CD4-positive, CD25-positive, alpha-beta regulatory T cell (primary cell): ENCODE data around the gene MYBBP1A. TPM values are rescaled to one million over a fixed set of nuclear protein-coding genes. Genes with fewer than 3 reads are reported as not detected.

Experiments used
- ATAC-seq, 2 donors: fragments of 150-1000 bp; cut with Tn5 transposase; one replicate each; pipeline ENCODE4 v1.10.0; 2021; ENCODE audit warnings: low read depth in 2 of 2, moderate number of reproducible peaks in 2 of 2, moderate library complexity in 1 of 2
- DNase-seq, 3 donors: peaks; one replicate each; pipeline versions ENCODE4 v3.0.0 to v3.0.0-alpha.2; 2012 to 2022; ENCODE audit warnings: mixed read lengths in 1 of 3
- H3K27ac ChIP-seq: one replicate; pipeline ENCODE4 v1.7.0; 2013; ENCODE audit warnings: mild to moderate bottlenecking, low read length; ENCODE audit not compliant: insufficient read depth, poor library complexity, severe bottlenecking
- H3K27me3 ChIP-seq: one replicate; pipeline ENCODE4 v1.7.0; 2013; ENCODE audit warnings: low read length; ENCODE audit not compliant: control insufficient read depth, insufficient read depth
- H3K36me3 ChIP-seq: one replicate; pipeline ENCODE4 v1.7.0; 2013; ENCODE audit warnings: mild to moderate bottlenecking, low read length, moderate library complexity; ENCODE audit not compliant: control insufficient read depth, insufficient read depth
- H3K4me1 ChIP-seq: 2 replicates; pipeline ENCODE4 v1.7.0; 2013; ENCODE audit warnings: mild to moderate bottlenecking, low read length; ENCODE audit not compliant: insufficient read depth, control insufficient read depth, poor library complexity, severe bottlenecking
- H3K4me3 ChIP-seq: one replicate; pipeline ENCODE4 v1.7.0; 2013; ENCODE audit warnings: low read depth, mild to moderate bottlenecking, low read length, moderate library complexity
- H3K9me3 ChIP-seq, 2 experiments: 1 replicate in 1 of 2; 2 replicates in 1 of 2; pipeline ENCODE4 v1.7.0; 2013; ENCODE audit warnings: low read length in 2 of 2, mild to moderate bottlenecking in 1 of 2, moderate library complexity in 1 of 2; ENCODE audit not compliant: control insufficient read depth in 2 of 2
- H3K27ac Mint-ChIP-seq, 3 donors: one replicate each; pipeline ENCODE4 v1.8.0; 2020 to 2022; ENCODE audit warnings: mild to moderate bottlenecking in 3 of 3, mixed read lengths in 3 of 3, moderate library complexity in 2 of 3
- H3K27me3 Mint-ChIP-seq: one replicate; pipeline ENCODE4 v1.8.0; 2022; ENCODE audit warnings: mild to moderate bottlenecking, mixed read lengths
- H3K36me3 Mint-ChIP-seq: one replicate; pipeline ENCODE4 v1.8.0; 2020; ENCODE audit warnings: mixed read lengths
- H3K4me1 Mint-ChIP-seq, 4 donors: one replicate each; pipeline ENCODE4 v1.8.0; 2020 to 2022; ENCODE audit warnings: mixed read lengths in 4 of 4, mild to moderate bottlenecking in 1 of 4
- H3K4me3 Mint-ChIP-seq, 4 donors: one replicate each; pipeline ENCODE4 v1.8.0; 2020 to 2022; ENCODE audit warnings: mild to moderate bottlenecking in 4 of 4, mixed read lengths in 4 of 4, moderate library complexity in 3 of 4
- H3K9me3 Mint-ChIP-seq, 7 donors: one replicate each; pipeline ENCODE4 v1.8.0; 2020 to 2022; ENCODE audit warnings: mixed read lengths in 7 of 7, mild to moderate bottlenecking in 3 of 7, moderate library complexity in 2 of 7
- polyA plus RNA-seq, 4 donors: library from polyadenylated mRNA; unstranded; fragments of 300-500 nt; fragmentation: Illumina TruSeq; gene quantifications; one replicate each; pipeline ENCODE4 v1.2.3, GENCODE V29; 2021
- total RNA-seq: library from RNA; stranded (reverse); gene quantifications from one replicate; pipeline ENCODE4 v1.2.3, GENCODE V29; 2022

Gene MYBBP1A
- total and polyA plus RNA-seq, 5 donors from 2014 or later, result 7.7 to 59.3 (median 12.2) TPM

DNA sequence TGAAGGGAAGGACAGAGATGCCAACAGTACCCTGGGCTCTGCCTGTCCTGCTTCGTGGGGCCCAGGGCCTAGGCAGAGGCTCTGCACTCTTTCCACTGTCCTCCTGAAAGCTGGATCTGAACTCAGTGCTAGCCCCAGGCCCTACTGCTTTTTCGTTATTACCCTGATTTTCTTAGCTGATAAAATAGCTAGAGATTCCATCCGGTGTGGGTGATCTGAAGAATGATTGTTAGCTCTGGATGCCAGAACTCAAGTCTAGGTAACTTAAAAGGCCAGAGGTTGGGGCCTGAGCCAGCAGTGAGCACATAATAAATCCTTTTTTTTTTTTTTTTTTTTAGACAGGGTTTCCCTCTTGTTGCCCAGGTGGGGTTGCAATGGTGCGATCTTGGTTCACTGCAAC lies 1.8 kb upstream of the MYBBP1A start:
- H3K27ac ChIP-seq, result no peak overlapping the region
- no peak for ATAC-seq
- no peaks in the 10 kb centered on the region for H3K9me3 ChIP-seq
- peaks cover 7 to 35% (median 22%) of the 10 kb centered on the region in 4 donors for H3K4me1 Mint-ChIP-seq
- no peak overlapping the region for H3K4me3 ChIP-seq
- no peaks in the 10 kb centered on the region for H3K36me3 Mint-ChIP-seq
- no peaks in the 10 kb centered on the region for H3K27me3 ChIP-seq
- H3K4me3 Mint-ChIP-seq, result no peak overlapping the region
- peaks cover 11% of the 10 kb centered on the region for H3K36me3 ChIP-seq
- no peaks in the 10 kb centered on the region for H3K9me3 Mint-ChIP-seq
- peaks cover 30% of the 10 kb centered on the region for H3K4me1 ChIP-seq
- H3K27me3 Mint-ChIP-seq, result no peaks in the 10 kb centered on the region
- no peak overlapping the region for H3K27ac Mint-ChIP-seq
- no peak for DNase-seq

DNA sequence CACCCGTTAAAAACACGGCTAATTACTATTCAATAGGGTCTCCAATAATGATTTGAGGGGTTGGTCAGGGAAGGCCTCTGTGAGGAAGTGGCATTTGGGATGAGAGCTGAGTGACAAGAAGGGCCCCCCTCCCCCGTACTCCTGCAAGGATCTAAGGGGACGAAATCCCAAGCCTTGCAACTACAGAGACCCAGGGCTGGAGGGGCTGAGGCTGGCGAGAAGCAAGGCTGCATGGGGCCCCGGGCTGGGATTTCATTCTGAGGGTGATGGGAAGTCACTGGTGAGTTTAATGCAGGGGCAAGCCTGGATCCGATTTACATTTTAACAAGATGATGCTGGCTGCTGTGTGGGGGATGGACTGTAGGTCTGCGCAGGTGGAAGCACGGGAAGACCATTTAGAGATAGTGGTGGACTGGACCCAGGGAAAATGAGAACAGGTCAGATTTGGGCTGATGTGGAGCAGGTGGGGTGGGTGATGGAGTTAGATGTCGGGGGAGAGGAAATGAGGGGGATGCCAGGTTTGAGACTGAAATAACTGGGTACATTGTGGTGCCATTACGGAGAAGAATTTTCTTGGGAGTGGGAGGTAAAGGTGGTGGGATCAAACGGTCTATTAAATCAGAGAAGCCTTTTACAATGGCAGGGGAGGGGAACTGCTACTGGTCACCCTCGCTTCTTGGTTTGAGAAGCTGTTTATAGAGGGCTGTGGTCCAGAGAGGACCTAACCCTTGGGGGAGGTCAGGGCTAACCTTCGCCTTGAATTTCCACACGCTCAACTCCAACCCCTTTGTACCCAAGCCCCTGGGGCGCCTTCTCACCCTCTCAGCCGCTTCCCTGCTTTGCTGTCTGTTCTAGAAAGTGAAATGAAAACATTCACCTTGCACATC lies 932 bp upstream of the MYBBP1A start:
- Histone ChIP-seq H3K9me3 (no peaks in the 10 kb centered on the region), H3K36me3 (peaks cover 18% of the 10 kb centered on the region), H3K4me1 (peaks cover 30% of the 10 kb centered on the region), H3K27me3 (no peaks in the 10 kb centered on the region), H3K4me3 (peak overlapping the region; percentile 77), H3K27ac (peak overlapping the region; percentile 84)
- H3K4me3 Mint-ChIP-seq, result peak overlapping the region; percentile 96 to 99 (median 96)
- no peaks in the 10 kb centered on the region for H3K27me3 Mint-ChIP-seq
- peaks cover 1% of the 10 kb centered on the region for H3K36me3 Mint-ChIP-seq
- ATAC-seq (no peak), DNase-seq (no peak)
- peaks cover 7 to 32% (median 20%) of the 10 kb centered on the region in 4 donors for H3K4me1 Mint-ChIP-seq
- no peaks in the 10 kb centered on the region for H3K9me3 Mint-ChIP-seq
- H3K27ac Mint-ChIP-seq, result peak overlapping the region; percentile 94 to 98 (median 97)

DNA sequence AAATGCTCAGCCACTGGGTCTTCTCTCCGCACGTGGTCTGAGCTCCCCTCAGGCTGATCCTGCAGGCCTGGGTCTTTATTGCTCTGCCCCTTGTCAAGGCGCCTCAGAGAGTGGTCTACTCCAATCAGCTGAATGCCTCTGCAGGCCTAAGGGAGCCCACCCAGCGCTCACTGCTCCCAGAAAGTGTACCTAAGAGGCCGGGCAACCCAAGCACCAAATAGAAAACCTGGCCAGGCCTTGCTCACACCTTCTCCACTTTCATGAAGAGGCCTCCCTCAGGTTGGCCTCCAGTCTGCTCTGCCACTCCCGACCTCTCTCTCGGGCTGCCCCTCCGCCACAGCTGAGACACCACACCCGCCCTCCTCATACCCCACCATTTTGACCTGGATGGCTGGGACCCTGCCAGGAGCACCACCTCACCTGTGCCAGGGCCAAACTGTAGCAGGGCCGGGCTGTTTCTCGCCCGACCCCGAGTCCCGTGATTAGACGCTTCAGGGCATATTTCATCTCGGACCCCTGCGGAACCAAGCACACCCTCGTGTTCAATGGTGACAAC lies 665 bp downstream of the MYBBP1A start:
- Mint-ChIP-seq H3K27ac (peak overlapping the region; percentile 43 to 98 (median 94)), H3K36me3 (peaks cover 4% of the 10 kb centered on the region), H3K4me3 (peak overlapping the region; percentile 96 to 99 (median 96)), H3K27me3 (no peaks in the 10 kb centered on the region), H3K9me3 (no peaks in the 10 kb centered on the region), H3K4me1 (peaks cover 7 to 38% (median 20%) of the 10 kb centered on the region in 4 donors)
- Histone ChIP-seq H3K4me3 (peak overlapping the region; percentile 77), H3K36me3 (peaks cover 34% of the 10 kb centered on the region), H3K9me3 (no peaks in the 10 kb centered on the region), H3K27me3 (no peaks in the 10 kb centered on the region), H3K27ac (peak overlapping the region; percentile 84), H3K4me1 (peaks cover 30% of the 10 kb centered on the region)
- DNase-seq, result peak in 1 of 3 donors; percentile 11
- no peak for ATAC-seq

DNA sequence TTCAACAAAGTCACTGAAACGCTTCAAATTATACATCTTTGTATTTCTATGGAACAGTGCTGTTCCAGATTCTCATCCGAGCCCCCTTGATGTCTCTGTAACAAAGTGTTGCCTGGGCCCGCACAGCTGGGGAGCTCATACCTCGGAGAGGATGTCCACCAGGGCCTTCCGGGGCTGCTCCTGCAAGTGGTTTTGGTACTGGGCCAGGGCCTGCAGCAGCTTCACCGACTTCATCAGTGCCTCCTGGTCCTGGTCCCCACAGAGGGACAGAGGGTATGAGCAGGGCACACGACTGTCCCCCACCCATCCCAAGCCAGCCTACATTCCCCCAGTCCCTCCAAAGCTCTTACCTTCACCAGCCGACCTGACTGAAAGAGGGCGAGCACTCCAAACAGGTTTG lies 1.5 kb downstream of the MYBBP1A start:
- Mint-ChIP-seq H3K4me1 (peaks cover 7 to 38% (median 20%) of the 10 kb centered on the region in 4 donors), H3K4me3 (peak overlapping the region; percentile 87 to 97 (median 96)), H3K9me3 (no peaks in the 10 kb centered on the region), H3K27ac (peak overlapping the region; percentile 20 to 94 (median 69)), H3K36me3 (peaks cover 4% of the 10 kb centered on the region), H3K27me3 (no peaks in the 10 kb centered on the region)
- Histone ChIP-seq H3K36me3 (peaks cover 40% of the 10 kb centered on the region), H3K9me3 (no peaks in the 10 kb centered on the region), H3K27ac (no peak overlapping the region), H3K4me1 (peaks cover 30% of the 10 kb centered on the region), H3K4me3 (peak overlapping the region; percentile 77), H3K27me3 (no peaks in the 10 kb centered on the region)
- DNase-seq, result no peak
- no peak for ATAC-seq

DNA sequence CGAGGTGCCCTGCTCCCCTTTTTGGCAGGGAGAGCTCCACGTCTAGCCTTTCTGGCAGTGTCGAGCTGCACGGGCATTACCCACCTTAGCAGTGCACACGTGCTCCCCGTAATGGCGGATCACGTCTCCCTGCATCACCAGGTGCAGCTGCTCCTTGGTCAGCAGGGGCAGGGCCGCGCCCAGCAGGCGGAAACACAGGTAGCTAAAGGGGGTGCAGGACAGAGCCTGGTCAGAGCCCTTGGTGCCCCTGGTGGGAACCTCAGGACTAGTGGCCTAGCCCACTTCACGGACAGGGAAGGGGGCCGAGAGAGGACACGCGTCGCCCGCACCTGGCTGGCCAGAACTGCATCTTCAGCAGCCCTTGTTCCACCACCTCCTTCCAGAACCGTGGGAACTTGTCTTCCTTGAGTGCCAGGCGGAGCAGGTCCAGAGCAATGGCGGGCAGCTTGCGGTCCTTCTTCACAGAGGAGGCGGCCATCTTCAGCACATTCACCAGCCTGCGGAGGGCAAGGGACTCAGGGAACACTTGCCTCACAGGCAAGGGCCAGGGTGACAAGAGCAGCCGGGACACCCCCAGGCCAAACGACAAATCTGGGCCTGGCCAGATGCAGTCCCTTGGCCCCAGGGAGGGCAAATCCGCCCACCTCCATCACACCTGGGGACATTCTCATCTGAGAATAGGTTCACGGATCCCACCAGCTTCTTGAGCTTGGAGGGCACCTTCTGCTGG lies 3.2 kb downstream of the MYBBP1A start:
- Mint-ChIP-seq H3K36me3 (peaks cover 4% of the 10 kb centered on the region), H3K27ac (no peak overlapping the region), H3K4me1 (peaks cover 7 to 38% (median 20%) of the 10 kb centered on the region in 4 donors), H3K9me3 (no peaks in the 10 kb centered on the region), H3K27me3 (no peaks in the 10 kb centered on the region), H3K4me3 (no peak overlapping the region)
- Histone ChIP-seq H3K27me3 (no peaks in the 10 kb centered on the region), H3K27ac (no peak overlapping the region), H3K4me1 (peaks cover 30% of the 10 kb centered on the region), H3K4me3 (no peak overlapping the region), H3K36me3 (peaks cover 57% of the 10 kb centered on the region), H3K9me3 (no peaks in the 10 kb centered on the region)
- DNase-seq (no peak), ATAC-seq (no peak)

DNA sequence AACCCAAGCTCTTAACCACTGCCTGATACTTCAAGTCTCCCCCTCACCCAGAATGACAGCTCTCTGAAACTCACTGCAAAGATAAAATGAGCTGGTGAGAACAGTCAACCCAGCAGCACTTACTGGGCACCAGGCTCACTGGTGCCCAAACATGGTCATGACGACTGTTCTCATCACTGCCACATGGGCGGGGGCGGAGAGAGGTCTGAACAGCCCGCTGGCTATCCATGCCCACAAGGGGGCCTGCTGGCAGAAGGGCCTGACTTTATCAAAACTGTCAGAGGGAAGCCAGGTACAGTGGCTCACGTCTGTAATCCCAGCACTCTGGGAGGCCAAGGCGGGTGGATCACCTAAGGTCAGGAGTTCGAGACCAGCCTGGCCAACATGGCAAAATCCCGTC lies 4.0 kb downstream of the MYBBP1A start:
- Histone ChIP-seq H3K27ac (no peak overlapping the region), H3K36me3 (peaks cover 63% of the 10 kb centered on the region), H3K4me3 (no peak overlapping the region), H3K27me3 (no peaks in the 10 kb centered on the region), H3K9me3 (no peaks in the 10 kb centered on the region), H3K4me1 (peaks cover 29% of the 10 kb centered on the region)
- no peak for ATAC-seq
- Mint-ChIP-seq H3K9me3 (no peaks in the 10 kb centered on the region), H3K4me1 (peaks cover 7 to 33% (median 19%) of the 10 kb centered on the region in 4 donors), H3K27ac (no peak overlapping the region), H3K4me3 (peak overlapping the region in 1 of 4 donors; percentile 52), H3K36me3 (peaks cover 4% of the 10 kb centered on the region), H3K27me3 (no peaks in the 10 kb centered on the region)
- DNase-seq, result peak in 1 of 3 donors; percentile 18

DNA sequence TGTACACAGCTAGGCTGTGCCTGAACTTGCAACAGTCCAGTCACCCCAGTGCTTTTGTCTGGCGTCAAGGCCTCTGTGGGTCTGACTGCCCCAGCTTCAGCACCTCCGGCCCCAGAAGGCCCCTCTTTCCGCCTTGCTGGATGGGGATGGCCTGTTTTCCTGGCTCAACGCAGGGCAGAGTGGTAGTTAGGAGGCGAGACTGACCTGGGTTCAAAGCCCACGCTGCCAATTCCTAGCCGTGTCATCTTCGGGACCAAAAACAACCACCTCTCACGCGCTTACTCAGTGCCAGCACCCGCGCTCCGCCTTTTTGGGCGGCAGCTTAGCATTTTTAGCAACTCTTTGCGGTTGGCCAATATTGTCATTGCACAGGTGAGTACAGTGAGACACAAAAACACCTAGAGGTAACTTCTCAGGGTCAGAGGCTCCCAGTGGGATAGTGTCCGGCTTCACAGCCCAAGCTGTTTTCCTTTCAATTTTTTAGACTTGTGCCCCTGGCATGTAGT lies 4.6 kb downstream of the MYBBP1A start:
- DNase-seq, result no peak
- peak overlapping the region in 1 of 4 donors; percentile 52 for H3K4me3 Mint-ChIP-seq
- peaks cover 4% of the 10 kb centered on the region for H3K36me3 Mint-ChIP-seq

More for the DNA sequence above, 4.6 kb downstream of the MYBBP1A start:
- ATAC-seq, result no peak
- no peaks in the 10 kb centered on the region for H3K9me3 ChIP-seq
- H3K9me3 Mint-ChIP-seq, result no peaks in the 10 kb centered on the region
- peaks cover 63% of the 10 kb centered on the region for H3K36me3 ChIP-seq
- H3K4me3 ChIP-seq, result no peak overlapping the region
- peaks cover 23% of the 10 kb centered on the region for H3K4me1 ChIP-seq
- no peaks in the 10 kb centered on the region for H3K27me3 ChIP-seq
- H3K27me3 Mint-ChIP-seq, result no peaks in the 10 kb centered on the region
- no peak overlapping the region for H3K27ac ChIP-seq
- no peak overlapping the region for H3K27ac Mint-ChIP-seq
- H3K4me1 Mint-ChIP-seq, result peaks cover 5 to 28% (median 13%) of the 10 kb centered on the region in 4 donors
